ENCODE data around the gene AUTS2.

- TF ChIP-seq CTCF (conservative IDR thresholded peaks at IDR 0.05 in 1 of 2, IDR thresholded peaks at IDR 0.05 in 1 of 2; ENCODE audit: low read depth in 1 of 2, low read length in 2 of 2) (no peak), EZH2 (IDR thresholded peaks at IDR 0.05; ENCODE audit: low read length, missing control alignments) (no peak)
Observed at GRCh38 chr7:70154521-70155180, 556.4 kb downstream of the AUTS2 start.
